Kidney (tissue), 14 donors: Measurements from ENCODE around the gene CIT. TPM values are rescaled to one million over a fixed set of nuclear protein-coding genes. Genes with fewer than 3 reads are reported as not detected.

Experiments used
- DNase-seq, 5 donors: peaks; one replicate each; pipeline ENCODE4 v3.0.0-alpha.2; 2013 to 2020
- FAIRE-seq: peaks from 2 replicates; lab custom pipeline; 2012; peaks lifted over from hg19 to GRCh38; lab: Jason Lieb, UNC
- H3K27ac ChIP-seq, 2 donors: one replicate each; pipeline ENCODE4 v1.7.0; 2013; ENCODE audit warnings: low read depth in 2 of 2, low read length in 2 of 2, inconsistent platforms in 1 of 2
- H3K27me3 ChIP-seq: one replicate; pipeline ENCODE4 v1.7.1; 2013; ENCODE audit warnings: low read length, inconsistent platforms; ENCODE audit not compliant: control insufficient read depth, insufficient read depth
- H3K36me3 ChIP-seq, 3 donors: one replicate each; pipeline versions ENCODE4 v1.7.0 to v1.7.1; 2013; ENCODE audit warnings: low read length in 3 of 3, control low read depth in 1 of 3, inconsistent platforms in 1 of 3; ENCODE audit not compliant: insufficient read depth in 3 of 3, control insufficient read depth in 2 of 3
- H3K4me1 ChIP-seq, 3 donors: one replicate each; pipeline versions ENCODE4 v1.7.0 to v1.7.1; 2013; ENCODE audit warnings: low read length in 3 of 3, inconsistent platforms in 1 of 3, low read depth in 1 of 3; ENCODE audit not compliant: control insufficient read depth in 2 of 3, insufficient read depth in 2 of 3
- H3K4me3 ChIP-seq, 3 donors: one replicate each; pipeline versions ENCODE4 v1.7.0 to v1.8.1; 2013; ENCODE audit warnings: low read length in 3 of 3, control low read depth in 1 of 3, inconsistent platforms in 1 of 3
- H3K9ac ChIP-seq, 3 donors: one replicate each; pipeline versions ENCODE4 v1.7.0 to v1.7.1; 2013; ENCODE audit warnings: low read length in 3 of 3, control low read depth in 1 of 3, inconsistent platforms in 1 of 3
- H3K9me3 ChIP-seq, 3 donors: one replicate each; pipeline versions ENCODE4 v1.7.0 to v1.7.1; 2013; ENCODE audit warnings: low read length in 3 of 3, control low read depth in 1 of 3, inconsistent platforms in 1 of 3; ENCODE audit not compliant: control insufficient read depth in 2 of 3, insufficient read depth in 1 of 3
- CTCF ChIP-seq: IDR thresholded peaks from 3 replicates; pipeline ENCODE4 v1.5.1; 2012; ENCODE audit warnings: mild to moderate bottlenecking, moderate library complexity, borderline replicate concordance; ENCODE audit not compliant: insufficient read depth; ENCODE audit errors: extremely low read depth
- intact Hi-C: fragments of 100-400 bp; cut with DNase I; formaldehyde crosslinking; loops from one replicate; pipeline ENCODE4 v1.11.1; 2022
- polyA plus RNA-seq: library from polyadenylated mRNA; stranded (reverse); fragments of 350-450 nt; fragmentation: Illumina TruSeq; extraction: RNeasy Lipid Tissue Mini Kit (QIAGEN cat#74804); gene quantifications from one replicate; pipeline ENCODE4 v1.2.3, GENCODE V29; 2014; ENCODE audit warnings: low read depth, low replicate concordance; ENCODE audit not compliant: insufficient read depth
- total RNA-seq: library from RNA; stranded (reverse); fragmentation: NEBNext Ultra II Directional; extraction: Animal tissue kit (Norgen Biotek cat#: 25700); gene quantifications from one replicate; pipeline ENCODE4 v1.2.1, GENCODE V29; 2021
- donor health status: control.
- donor health status: control.
- donor health status: control.
- donor health status: control.
- donor health status: control.
- donor health status: DM: yes; HTN: yes; CAD: no.
- donor health status: Normal renal cell carcinoma (clear cell type).

CIT gene
- total and polyA plus RNA-seq, 2 donors from 2014 or later: 3.0 to 81.6 TPM

DNA sequence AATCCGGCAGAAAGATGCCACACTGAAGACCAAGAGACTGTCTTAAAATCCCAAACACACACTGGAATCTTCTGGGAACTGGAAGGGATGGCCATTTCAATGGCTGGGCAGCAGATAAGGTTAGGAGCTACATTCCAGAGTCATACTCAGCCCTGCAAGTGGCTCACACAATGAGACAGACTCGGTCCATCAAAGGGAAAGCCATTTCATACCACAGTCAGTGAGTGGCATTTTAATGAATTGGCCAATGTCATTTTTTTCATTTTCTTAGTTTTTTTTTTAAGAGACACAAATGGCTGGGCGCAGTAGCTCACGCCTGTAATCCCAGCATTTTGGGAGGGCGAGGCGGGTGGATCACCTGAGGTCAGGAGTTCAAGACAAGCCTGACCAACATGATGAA is 17.9 kb downstream of the CIT start:
- intact Hi-C loops: no loop called here

DNA sequence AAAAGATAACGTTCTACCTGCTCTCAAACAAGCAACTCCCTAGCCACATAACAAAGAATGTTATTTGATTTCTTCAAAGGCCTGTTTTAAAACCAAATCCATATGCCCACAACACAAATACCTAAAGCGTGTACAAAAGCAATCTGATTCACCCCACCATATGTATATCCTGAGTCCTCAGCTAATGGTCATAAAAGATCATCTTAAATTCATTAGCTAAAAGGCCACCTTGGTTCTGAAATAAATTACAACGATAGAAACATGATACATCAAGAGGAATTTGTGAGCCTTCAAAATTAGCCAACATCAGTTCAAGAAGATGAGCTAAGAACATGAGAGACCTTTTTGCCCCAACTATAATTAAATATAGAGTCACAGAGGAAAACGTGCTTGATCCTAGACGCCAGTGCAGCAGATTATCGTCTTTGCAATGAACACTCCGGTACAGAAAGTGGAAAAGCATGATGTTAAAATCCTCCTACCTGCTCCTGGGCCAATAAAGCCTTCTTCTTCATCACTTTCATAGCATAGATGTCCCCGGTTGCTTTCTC is 20.0 kb downstream of the CIT start:
- Histone ChIP-seq H3K27me3 (no peaks in the 10 kb centered on the region), H3K9ac (no peak overlapping the region), H3K36me3 (no peaks in the 10 kb centered on the region), H3K4me1 (peaks cover 0 to 4% (median 0%) of the 10 kb centered on the region in 3 donors), H3K4me3 (no peak overlapping the region), H3K27ac (no peak overlapping the region), H3K9me3 (no peaks in the 10 kb centered on the region)
- TF ChIP-seq CTCF: no peak
- intact Hi-C loops: no loop called here
- DNase-seq (no peak), FAIRE-seq (no peak)

More for the DNA sequence above, 17.9 kb downstream of the CIT start:
- Histone ChIP-seq H3K9me3 (no peaks in the 10 kb centered on the region), H3K27me3 (no peaks in the 10 kb centered on the region), H3K4me3 (no peak overlapping the region), H3K9ac (no peak overlapping the region), H3K36me3 (no peaks in the 10 kb centered on the region), H3K4me1 (peaks cover 0 to 4% (median 0%) of the 10 kb centered on the region in 3 donors), H3K27ac (no peak overlapping the region)
- FAIRE-seq (no peak), DNase-seq (no peak)
- TF ChIP-seq CTCF: no peak

DNA sequence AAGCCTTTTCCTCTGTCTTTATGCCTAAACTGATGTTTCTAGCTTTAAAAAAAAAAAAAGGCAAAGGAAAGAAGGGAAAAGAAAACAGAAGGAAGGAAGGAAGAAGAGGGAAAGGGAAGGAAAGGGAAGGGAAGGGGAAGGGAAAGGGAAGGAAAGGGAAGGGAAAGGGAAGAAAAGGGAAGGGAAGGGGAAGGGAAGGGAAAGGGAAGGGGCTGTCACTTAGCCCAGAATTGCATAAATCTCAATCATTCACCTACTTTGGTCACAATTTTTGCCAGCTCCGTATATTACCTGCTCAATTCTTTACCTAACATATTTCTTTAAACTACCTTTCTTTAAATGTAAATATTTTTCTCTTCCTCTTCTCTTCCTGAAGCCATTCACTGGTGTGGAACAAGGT is 26.8 kb downstream of the CIT start:
- Histone ChIP-seq H3K27me3 (no peaks in the 10 kb centered on the region), H3K9me3 (no peaks in the 10 kb centered on the region), H3K36me3 (no peaks in the 10 kb centered on the region), H3K27ac (no peak overlapping the region), H3K4me1 (no peaks in the 10 kb centered on the region), H3K4me3 (no peak overlapping the region), H3K9ac (no peak overlapping the region)
- DNase-seq: no peak
- TF ChIP-seq CTCF: no peak
- intact Hi-C loops: no loop called here
- no peak for FAIRE-seq

- Histone ChIP-seq H3K27ac (no peak overlapping the region), H3K27me3 (no peaks in the 10 kb centered on the region), H3K36me3 (no peaks in the 10 kb centered on the region), H3K4me3 (no peak overlapping the region), H3K4me1 (no peaks in the 10 kb centered on the region), H3K9ac (no peak overlapping the region), H3K9me3 (peaks cover 0 to 5% (median 0%) of the 10 kb centered on the region in 3 donors)
- intact Hi-C loops: no loop called here
- no peak for TF ChIP-seq CTCF
- FAIRE-seq (no peak), DNase-seq (no peak)
These were observed 34.0 kb downstream of the CIT start for GRCh38 chr12:119843100-119843499.
